ENCODE measurements around the gene NTRK2.

Gene NTRK2

GRCh38 chr9:84921175-84921574, 251.6 kb downstream of the NTRK2 start:
- Mint-ChIP-seq H3K27me3 (no peaks in the 10 kb centered on the region), H3K36me3 (no peaks in the 10 kb centered on the region), H3K9me3 (peaks cover 2% of the 10 kb centered on the region), H3K4me3 (no peak overlapping the region), H3K27ac (no peak overlapping the region), H3K4me1 (no peaks in the 10 kb centered on the region)
- ATAC-seq (ENCODE audit: low read depth) (no peak), DNase-seq (ENCODE audit: low spot score in 2 of 2) (no peak)

GRCh38 chr9:84922051-84922450, 252.5 kb downstream of the NTRK2 start:
- no peak for ATAC-seq (ENCODE audit: low read depth)
- H3K36me3 Mint-ChIP-seq: no peaks in the 10 kb centered on the region
- H3K4me3 Mint-ChIP-seq: no peak overlapping the region
- H3K27me3 Mint-ChIP-seq: no peaks in the 10 kb centered on the region
- no peak overlapping the region for H3K27ac Mint-ChIP-seq
- no peaks in the 10 kb centered on the region for H3K4me1 Mint-ChIP-seq
- peaks cover 2% of the 10 kb centered on the region for H3K9me3 Mint-ChIP-seq
- DNase-seq (ENCODE audit: low spot score in 2 of 2): no peak

- Mint-ChIP-seq H3K9me3 (peaks cover 2% of the 10 kb centered on the region), H3K4me1 (no peaks in the 10 kb centered on the region), H3K36me3 (no peaks in the 10 kb centered on the region), H3K4me3 (no peak overlapping the region), H3K27me3 (no peaks in the 10 kb centered on the region), H3K27ac (no peak overlapping the region)
- DNase-seq (ENCODE audit: low spot score in 2 of 2) (no peak), ATAC-seq (ENCODE audit: low read depth) (no peak)
Observed at GRCh38 chr9:84924266-84924665, 254.7 kb downstream of the NTRK2 start.

GRCh38 chr9:84925225-84925872, 255.8 kb downstream of the NTRK2 start:
- Mint-ChIP-seq H3K4me3 (no peak overlapping the region), H3K9me3 (peaks cover 2% of the 10 kb centered on the region), H3K27ac (no peak overlapping the region), H3K36me3 (no peaks in the 10 kb centered on the region), H3K27me3 (no peaks in the 10 kb centered on the region), H3K4me1 (no peaks in the 10 kb centered on the region)
- ATAC-seq (ENCODE audit: low read depth) (no peak), DNase-seq (ENCODE audit: low spot score in 2 of 2) (no peak)

DNA sequence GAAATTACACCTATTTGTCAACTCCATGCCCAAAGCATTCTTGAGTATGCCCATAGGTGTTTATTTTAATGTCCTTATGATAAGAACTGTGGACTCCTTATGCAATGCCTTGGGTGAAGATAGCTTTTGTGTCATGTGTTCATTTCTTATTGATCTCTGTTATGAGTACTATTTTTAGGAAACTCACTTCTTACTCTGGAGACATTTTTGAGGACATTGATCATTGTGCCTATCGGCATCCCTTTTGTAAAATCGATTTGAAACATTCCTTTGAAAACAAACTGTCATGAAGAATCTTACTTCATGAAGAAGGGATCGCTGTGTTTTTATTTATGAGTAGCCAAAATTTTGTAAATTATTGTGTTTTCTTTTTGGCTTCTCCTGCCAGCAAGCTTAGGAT, 257.3 kb downstream of the NTRK2 start:
- Mint-ChIP-seq H3K4me3 (no peak overlapping the region), H3K27ac (no peak overlapping the region), H3K27me3 (no peaks in the 10 kb centered on the region), H3K9me3 (peaks cover 2% of the 10 kb centered on the region), H3K36me3 (no peaks in the 10 kb centered on the region), H3K4me1 (no peaks in the 10 kb centered on the region)
- no peak for ATAC-seq (ENCODE audit: low read depth)
- DNase-seq (ENCODE audit: low spot score in 2 of 2): no peak

GRCh38 chr9:84928419-84928818, 258.9 kb downstream of the NTRK2 start:
- no peak overlapping the region for H3K4me3 Mint-ChIP-seq

GRCh38 chr9:84929068-84929467, 259.5 kb downstream of the NTRK2 start:
- H3K9me3 Mint-ChIP-seq: peaks cover under 1% of the 10 kb centered on the region
- ATAC-seq (ENCODE audit: low read depth) (no peak), DNase-seq (ENCODE audit: low spot score in 2 of 2) (no peak)
- no peak overlapping the region for H3K27ac Mint-ChIP-seq
- H3K4me1 Mint-ChIP-seq: no peaks in the 10 kb centered on the region
- H3K36me3 Mint-ChIP-seq: no peaks in the 10 kb centered on the region
- H3K4me3 Mint-ChIP-seq: no peak overlapping the region
- no peaks in the 10 kb centered on the region for H3K27me3 Mint-ChIP-seq

More at GRCh38 chr9:84928419-84928818, 258.9 kb downstream of the NTRK2 start:
- Mint-ChIP-seq H3K9me3 (peaks cover 2% of the 10 kb centered on the region), H3K36me3 (no peaks in the 10 kb centered on the region), H3K27ac (no peak overlapping the region), H3K4me1 (no peaks in the 10 kb centered on the region), H3K27me3 (no peaks in the 10 kb centered on the region)
- ATAC-seq (ENCODE audit: low read depth): no peak
- no peak for DNase-seq (ENCODE audit: low spot score in 2 of 2)

DNA sequence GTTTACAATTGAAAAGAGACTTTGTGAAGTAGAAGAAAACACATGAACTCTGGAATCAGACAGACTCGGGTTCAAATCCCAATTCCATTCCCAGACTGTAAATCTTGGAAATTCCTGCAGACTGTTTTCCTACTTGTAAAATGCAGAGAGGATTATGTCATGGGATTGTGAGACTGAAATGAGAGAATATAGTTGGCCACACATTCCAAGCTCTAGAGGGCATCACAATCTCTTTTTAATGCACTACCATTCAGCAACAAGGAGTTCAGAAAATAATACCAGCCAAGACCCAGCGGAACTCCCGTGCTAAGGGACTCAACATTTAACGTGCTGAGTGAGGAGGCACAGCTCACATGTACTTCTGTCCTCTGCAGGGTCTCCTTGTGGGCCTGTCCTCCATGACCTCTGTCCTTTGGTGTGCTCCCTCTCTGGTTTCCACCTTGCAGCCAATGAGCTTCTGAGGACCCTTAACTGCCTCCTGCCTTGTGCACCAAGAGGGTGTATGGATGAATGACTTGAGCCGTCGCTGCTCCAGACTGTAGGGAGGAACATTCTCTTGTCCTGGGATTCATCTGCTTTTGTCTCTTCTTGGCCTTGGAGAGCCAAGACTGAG, 263.5 kb downstream of the NTRK2 start:
- Mint-ChIP-seq H3K9me3 (no peaks in the 10 kb centered on the region), H3K4me1 (no peaks in the 10 kb centered on the region), H3K27me3 (no peaks in the 10 kb centered on the region), H3K36me3 (no peaks in the 10 kb centered on the region), H3K27ac (no peak overlapping the region), H3K4me3 (no peak overlapping the region)
- ATAC-seq (ENCODE audit: low read depth) (no peak), DNase-seq (ENCODE audit: low spot score in 2 of 2) (no peak)

DNA sequence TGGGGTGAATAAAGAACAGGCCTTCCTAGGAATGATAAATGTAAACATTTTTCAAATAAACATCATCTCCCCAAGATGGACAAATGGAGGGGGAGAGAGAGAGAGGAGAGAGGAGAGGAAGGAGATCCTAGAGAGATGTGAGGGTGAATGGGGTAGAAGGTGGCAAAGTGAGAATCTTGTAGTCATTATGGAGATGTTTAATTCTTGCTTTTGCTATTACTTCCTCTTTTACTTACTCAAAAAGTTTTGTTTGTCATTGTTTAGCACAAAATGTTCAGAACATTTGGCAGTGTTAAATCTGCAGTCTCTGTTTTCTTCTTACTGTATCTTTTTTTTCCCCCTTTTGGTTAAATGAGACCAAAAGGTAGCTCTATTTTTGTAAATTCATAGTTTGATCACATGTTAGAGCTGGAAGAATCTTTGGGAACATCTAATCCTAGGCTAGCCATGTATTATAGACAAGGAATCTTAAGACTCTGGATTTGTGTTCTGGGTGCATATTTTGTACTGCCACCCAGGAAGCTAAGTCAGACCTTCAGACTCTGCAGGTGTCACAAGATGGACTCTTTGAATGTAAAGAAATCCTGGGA, 266.1 kb downstream of the NTRK2 start:
- Mint-ChIP-seq H3K4me1 (no peaks in the 10 kb centered on the region), H3K27ac (no peak overlapping the region), H3K4me3 (no peak overlapping the region), H3K36me3 (no peaks in the 10 kb centered on the region), H3K27me3 (peaks cover 1% of the 10 kb centered on the region), H3K9me3 (no peaks in the 10 kb centered on the region)
- ATAC-seq (ENCODE audit: low read depth) (no peak), DNase-seq (ENCODE audit: low spot score in 2 of 2) (no peak)

DNA sequence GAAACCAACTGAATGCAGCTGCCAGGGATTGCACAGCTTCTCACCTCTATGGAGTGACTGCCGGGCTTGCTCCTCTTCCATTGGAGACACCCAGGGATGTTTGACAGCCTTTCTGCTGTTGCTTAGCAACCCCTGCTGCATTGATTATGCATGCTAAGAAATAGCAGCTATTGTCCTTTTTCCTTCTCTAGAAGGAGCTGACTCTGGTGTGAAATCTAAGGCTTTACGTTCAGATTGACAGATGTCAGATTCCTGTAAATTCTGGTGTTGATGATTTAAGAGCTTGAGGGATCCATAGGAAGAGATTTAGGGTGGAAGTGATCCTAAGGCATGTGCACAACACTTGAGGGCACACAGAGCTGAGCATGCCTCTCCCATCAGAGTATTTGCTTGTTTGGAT, 267.7 kb downstream of the NTRK2 start:
- no peak overlapping the region for H3K27ac Mint-ChIP-seq
- ATAC-seq (ENCODE audit: low read depth): no peak
- peaks cover 1% of the 10 kb centered on the region for H3K27me3 Mint-ChIP-seq
- no peak for DNase-seq (ENCODE audit: low spot score in 2 of 2)
- H3K9me3 Mint-ChIP-seq: no peaks in the 10 kb centered on the region
- H3K36me3 Mint-ChIP-seq: no peaks in the 10 kb centered on the region
- H3K4me1 Mint-ChIP-seq: no peaks in the 10 kb centered on the region
- H3K4me3 Mint-ChIP-seq: no peak overlapping the region

DNA sequence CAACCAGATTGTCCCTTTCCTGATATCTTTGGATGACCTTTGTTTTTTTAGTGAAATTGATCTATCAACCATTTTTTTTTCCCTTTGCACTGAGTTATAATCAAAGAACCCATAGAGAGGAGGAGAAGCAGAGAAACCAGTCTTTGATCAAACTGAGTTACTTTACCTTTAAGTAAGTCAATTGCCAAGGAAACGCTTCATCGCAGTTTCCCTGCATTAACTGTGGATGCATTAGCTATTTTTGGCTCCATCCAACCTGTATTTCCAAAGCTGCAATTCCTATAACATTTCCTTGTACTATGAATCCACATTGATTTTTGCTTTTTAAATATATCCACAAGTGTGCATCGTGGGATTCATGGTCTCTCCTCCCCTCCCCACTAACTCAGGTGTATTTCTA, 268.1 kb downstream of the NTRK2 start:
- Mint-ChIP-seq H3K27me3 (peaks cover 1% of the 10 kb centered on the region), H3K9me3 (no peaks in the 10 kb centered on the region), H3K27ac (no peak overlapping the region), H3K4me3 (no peak overlapping the region), H3K36me3 (no peaks in the 10 kb centered on the region), H3K4me1 (no peaks in the 10 kb centered on the region)
- no peak for DNase-seq (ENCODE audit: low spot score in 2 of 2)
- no peak for ATAC-seq (ENCODE audit: low read depth)

DNA sequence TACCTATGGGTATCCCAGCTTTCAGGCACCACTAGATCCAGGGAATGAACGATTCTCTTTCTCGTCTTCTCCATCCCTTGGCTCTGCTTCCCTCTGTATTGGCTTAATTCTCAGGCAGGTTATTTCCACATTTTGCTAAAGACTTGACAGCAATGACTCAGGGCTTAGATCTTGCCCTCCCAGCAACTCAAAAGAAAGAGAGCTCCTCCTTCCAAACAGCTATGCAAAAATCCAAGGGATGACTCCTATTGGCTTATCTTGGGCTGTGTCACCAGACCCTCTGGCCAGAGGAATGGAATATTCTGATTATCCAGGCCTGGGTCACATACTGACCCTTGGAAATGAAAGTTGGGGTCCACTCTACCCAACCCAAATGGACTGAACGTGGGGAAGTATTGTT, 270.2 kb downstream of the NTRK2 start:
- ATAC-seq (ENCODE audit: low read depth) (no peak), DNase-seq (ENCODE audit: low spot score in 2 of 2) (no peak)
- peaks cover 1% of the 10 kb centered on the region for H3K27me3 Mint-ChIP-seq
- no peaks in the 10 kb centered on the region for H3K4me1 Mint-ChIP-seq
- no peaks in the 10 kb centered on the region for H3K36me3 Mint-ChIP-seq
- no peak overlapping the region for H3K4me3 Mint-ChIP-seq
- H3K27ac Mint-ChIP-seq: no peak overlapping the region
- H3K9me3 Mint-ChIP-seq: peaks cover 3% of the 10 kb centered on the region

DNA sequence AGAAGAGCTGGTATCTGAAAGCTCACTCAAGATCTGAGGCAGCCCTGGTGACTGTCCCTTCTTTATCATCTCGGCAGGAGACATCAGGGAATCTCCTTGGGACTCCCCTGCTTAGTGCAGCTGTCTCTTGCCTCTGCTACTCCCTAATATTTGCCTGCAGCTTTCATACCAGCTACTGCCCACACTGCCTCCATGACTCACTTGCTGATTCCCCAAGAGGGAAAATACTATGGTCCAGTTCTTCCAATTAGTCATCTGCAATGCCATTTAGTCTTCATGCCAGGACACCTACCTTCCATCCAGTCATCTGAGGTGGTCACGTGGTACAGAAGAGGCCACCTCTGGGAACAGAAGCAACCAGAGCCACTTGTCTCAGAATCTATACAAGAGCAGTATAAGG, 270.8 kb downstream of the NTRK2 start:
- Mint-ChIP-seq H3K27me3 (peaks cover 1% of the 10 kb centered on the region), H3K36me3 (no peaks in the 10 kb centered on the region), H3K4me3 (no peak overlapping the region), H3K9me3 (peaks cover 5% of the 10 kb centered on the region), H3K27ac (no peak overlapping the region), H3K4me1 (no peaks in the 10 kb centered on the region)
- ATAC-seq (ENCODE audit: low read depth) (no peak), DNase-seq (ENCODE audit: low spot score in 2 of 2) (no peak)

DNA sequence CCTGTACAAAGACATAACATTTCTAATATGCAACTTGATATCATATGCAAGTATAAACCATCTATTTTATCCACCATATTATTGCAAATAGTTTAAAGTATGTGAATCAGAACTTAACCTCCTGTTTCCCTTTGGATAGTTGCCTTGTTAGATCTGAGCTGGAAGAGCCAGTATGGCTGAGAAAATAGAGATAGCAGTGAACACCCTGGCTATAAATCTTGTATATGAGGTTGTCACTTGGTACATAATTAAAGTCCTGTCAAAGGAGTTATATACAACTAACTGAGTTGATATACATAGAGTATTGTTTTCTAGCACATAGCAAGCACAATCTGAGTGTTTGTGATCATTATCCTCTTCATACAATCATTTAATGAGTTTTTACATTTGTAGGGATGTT, 272.3 kb downstream of the NTRK2 start:
- no peaks in the 10 kb centered on the region for H3K4me1 Mint-ChIP-seq
- no peak overlapping the region for H3K4me3 Mint-ChIP-seq
- no peak for DNase-seq (ENCODE audit: low spot score in 2 of 2)
- ATAC-seq (ENCODE audit: low read depth): no peak
- peaks cover 5% of the 10 kb centered on the region for H3K9me3 Mint-ChIP-seq
- no peak overlapping the region for H3K27ac Mint-ChIP-seq
- H3K36me3 Mint-ChIP-seq: no peaks in the 10 kb centered on the region
- H3K27me3 Mint-ChIP-seq: peaks cover 1% of the 10 kb centered on the region
